ENCODE results near the gene KLF15. TPM values are rescaled to one million over a fixed set of nuclear protein-coding genes. Genes with fewer than 3 reads are reported as not detected.
A peak's percentile ranks its signal among the peaks of the same experiment; 100 is the strongest.

KLF15 gene
- total RNA-seq, 4 donors from 2014 or later, result 9.6 to 31.3 (median 19.2) TPM

- intact Hi-C loops (cut with DNase I; ENCODE audit: low total_unique reads), result no loop called here
- no peak overlapping the region for H3K4me3 ChIP-seq (ENCODE audit: low read depth, poor library complexity, severe bottlenecking)
- DNase-seq (ENCODE audit: low spot score in 2 of 2), result peak in 1 of 2 donors; percentile 73
- TF ChIP-seq CTCF (IDR thresholded peaks at IDR 0.05) (no peak), POLR2A (IDR thresholded peaks at IDR 0.05) (no peak)
- 75 to 86% methylated on average over 11 of the region's 11 CpGs for WGBS, 2 donors
Measured at GRCh38 chr3:126309165-126309564, 48.0 kb downstream of the KLF15 start.

- no peak for TF ChIP-seq POLR2A (IDR thresholded peaks at IDR 0.05)
- TF ChIP-seq CTCF (IDR thresholded peaks at IDR 0.05), result no peak
- intact Hi-C loops (cut with DNase I; ENCODE audit: low total_unique reads), result no loop called here
- DNase-seq (ENCODE audit: low spot score in 2 of 2), result peak; percentile 3 to 81
- H3K4me3 ChIP-seq (ENCODE audit: low read depth, poor library complexity, severe bottlenecking), result no peak overlapping the region
- WGBS, 2 donors, result 91% methylated on average over 24 of the region's 24 CpGs
Measured at GRCh38 chr3:126308394-126309125, 48.6 kb downstream of the KLF15 start.

- TF ChIP-seq CTCF (IDR thresholded peaks at IDR 0.05), result no peak
- no peak for TF ChIP-seq POLR2A (IDR thresholded peaks at IDR 0.05)
- WGBS, 2 donors, result 91 to 96% methylated on average over 7 to 20 of the region's 20 CpGs
- no peak overlapping the region for H3K4me3 ChIP-seq (ENCODE audit: low read depth, poor library complexity, severe bottlenecking)
Measured at GRCh38 chr3:126307591-126308393, 49.4 kb downstream of the KLF15 start.

GRCh38 chr3:126306888-126307482 lies 50.2 kb downstream of the KLF15 start:
- 84 to 88% methylated on average over 8 of the region's 8 CpGs for WGBS, 2 donors
- TF ChIP-seq CTCF (IDR thresholded peaks at IDR 0.05), result no peak
- no peak for TF ChIP-seq POLR2A (IDR thresholded peaks at IDR 0.05)
- DNase-seq (ENCODE audit: low spot score in 2 of 2), result peak in 1 of 2 donors; percentile 58
- no peak overlapping the region for H3K4me3 ChIP-seq (ENCODE audit: low read depth, poor library complexity, severe bottlenecking)
- intact Hi-C loops (cut with DNase I; ENCODE audit: low total_unique reads), result no loop called here

More at GRCh38 chr3:126307591-126308393, 49.4 kb downstream of the KLF15 start:
- DNase-seq (ENCODE audit: low spot score in 2 of 2), result peak in 1 of 2 donors; percentile 77
- intact Hi-C loops (cut with DNase I; ENCODE audit: low total_unique reads), result no loop called here

- intact Hi-C loops (cut with DNase I; ENCODE audit: low total_unique reads), result no loop called here
- 81 to 85% methylated on average over 7 of the region's 7 CpGs for WGBS, 2 donors
- TF ChIP-seq CTCF (IDR thresholded peaks at IDR 0.05) (no peak), POLR2A (IDR thresholded peaks at IDR 0.05) (no peak)
- DNase-seq (ENCODE audit: low spot score in 2 of 2), result no peak
- no peak overlapping the region for H3K4me3 ChIP-seq (ENCODE audit: low read depth, poor library complexity, severe bottlenecking)
Measured at GRCh38 chr3:126306397-126306796, 50.8 kb downstream of the KLF15 start.

Measured in lower leg skin (tissue), 4 donors.